ENCODE data around the gene CBX4. TPM values are rescaled to one million over a fixed set of nuclear protein-coding genes. Genes with fewer than 3 reads are reported as not detected.

The CBX4 gene
- total and polyA plus RNA-seq, 4 experiments from 2014 or later: 1.2 to 65.7 (median 37.2) TPM

- Histone ChIP-seq H3K36me3 (ENCODE audit: insufficient read depth, low read length) (no peaks in the 10 kb centered on the region), H3K4me3 (ENCODE audit: low read length in 2 of 2) (no peak overlapping the region), H3K27ac (ENCODE audit: low read depth, low read length) (no peak overlapping the region), H3K27me3 (ENCODE audit: insufficient read depth, low read length) (no peaks in the 10 kb centered on the region), H3K9me3 (ENCODE audit: control insufficient read depth in 1 of 2, low read length in 2 of 2) (no peaks in the 10 kb centered on the region), H3K4me1 (ENCODE audit: insufficient read depth, low read length) (peaks cover 14% of the 10 kb centered on the region)
- intact Hi-C loops (cut with micrococcal nuclease): no loop called here
- Mint-ChIP-seq H3K27ac (peak overlapping the region in 1 of 7 donors; percentile 51), H3K27me3 (peaks cover 2 to 5% of the 10 kb centered on the region in 2 donors), H3K36me3 (no peaks in the 10 kb centered on the region), H3K9me3 (peaks cover 0 to 2% (median 0%) of the 10 kb centered on the region in 8 donors), H3K4me1 (peaks cover 6 to 12% (median 11%) of the 10 kb centered on the region in 4 donors), H3K4me3 (no peak overlapping the region)
- CTCF ChIA-PET (ENCODE audit: partially characterized antibody): interaction anchor here (1.2 kb wide), 1 partner anchor 35 kb away, joined by 5 read pairs; no protein-coding TSS in a partner anchor
- no peak for DNase-seq
- POLR2A ChIA-PET (ENCODE audit: partially characterized antibody): interaction anchor here (0.9 to 2.3 kb wide), 2 partner anchors 13 to 15 kb away, joined by 3 to 8 read pairs; partner anchors contain the start of gene CBX4
These were observed 15.0 kb downstream of the CBX4 start for GRCh38 chr17:79824234-79824633.

- Mint-ChIP-seq H3K36me3 (no peaks in the 10 kb centered on the region), H3K4me3 (no peak overlapping the region), H3K27ac (no peak overlapping the region), H3K27me3 (peaks cover 5 to 9% of the 10 kb centered on the region in 2 donors), H3K4me1 (peaks cover 6 to 11% (median 8%) of the 10 kb centered on the region in 4 donors), H3K9me3 (peaks cover 0 to 2% (median 0%) of the 10 kb centered on the region in 8 donors)
- no peak overlapping the region for H3K27ac ChIP-seq (ENCODE audit: low read depth, low read length)
- no peak overlapping the region for H3K4me3 ChIP-seq (ENCODE audit: low read length in 2 of 2)
- H3K4me1 ChIP-seq (ENCODE audit: insufficient read depth, low read length): peaks cover 9% of the 10 kb centered on the region
- DNase-seq: no peak
- no peaks in the 10 kb centered on the region for H3K9me3 ChIP-seq (ENCODE audit: control insufficient read depth in 1 of 2, low read length in 2 of 2)
- intact Hi-C loops (cut with micrococcal nuclease): no loop called here
- ChIA-PET POLR2A (ENCODE audit: partially characterized antibody) (interaction anchor here (1.3 to 32.1 kb wide), 4 partner anchors 10 to 26 kb away, joined by 3 to 503 read pairs (median 5); partner anchors contain the start of genes CBX4 and CBX8), CTCF (ENCODE audit: partially characterized antibody) (interaction anchor here (1.0 kb wide), 1 partner anchor 77 kb away, joined by 5 read pairs; no protein-coding TSS in a partner anchor)
- no peaks in the 10 kb centered on the region for H3K27me3 ChIP-seq (ENCODE audit: insufficient read depth, low read length)
- no peaks in the 10 kb centered on the region for H3K36me3 ChIP-seq (ENCODE audit: insufficient read depth, low read length)
These were observed 16.6 kb downstream of the CBX4 start for GRCh38 chr17:79822583-79823124.

GRCh38 chr17:79821331-79822095, 17.7 kb downstream of the CBX4 start:
- Mint-ChIP-seq H3K4me3 (no peak overlapping the region), H3K27me3 (peaks cover 11 to 14% of the 10 kb centered on the region in 2 donors), H3K36me3 (no peaks in the 10 kb centered on the region), H3K27ac (no peak overlapping the region), H3K4me1 (peaks cover 3 to 8% (median 5%) of the 10 kb centered on the region in 4 donors), H3K9me3 (no peaks in the 10 kb centered on the region)
- POLR2A ChIA-PET (ENCODE audit: partially characterized antibody): interaction anchor here (1.3 to 32.1 kb wide), 4 partner anchors 9 to 25 kb away, joined by 3 to 503 read pairs (median 5); partner anchors contain the start of genes CBX4 and CBX8
- DNase-seq: no peak
- Histone ChIP-seq H3K27ac (ENCODE audit: low read depth, low read length) (no peak overlapping the region), H3K9me3 (ENCODE audit: control insufficient read depth in 1 of 2, low read length in 2 of 2) (no peaks in the 10 kb centered on the region), H3K4me3 (ENCODE audit: low read length in 2 of 2) (no peak overlapping the region), H3K27me3 (ENCODE audit: insufficient read depth, low read length) (no peaks in the 10 kb centered on the region), H3K4me1 (ENCODE audit: insufficient read depth, low read length) (peaks cover 2% of the 10 kb centered on the region), H3K36me3 (ENCODE audit: insufficient read depth, low read length) (no peaks in the 10 kb centered on the region)
- intact Hi-C loops (cut with micrococcal nuclease): no loop called here
- CTCF ChIA-PET (ENCODE audit: partially characterized antibody): interaction anchor here (1.0 to 2.6 kb wide), 2 partner anchors 14 to 76 kb away, joined by 5 to 9 read pairs; no protein-coding TSS in a partner anchor

- Mint-ChIP-seq H3K36me3 (no peaks in the 10 kb centered on the region), H3K9me3 (peaks cover 0 to under 1% (median 0%) of the 10 kb centered on the region in 8 donors), H3K27ac (no peak overlapping the region), H3K4me3 (no peak overlapping the region), H3K27me3 (peaks cover 16 to 17% of the 10 kb centered on the region in 2 donors), H3K4me1 (peaks cover 0 to 5% (median 3%) of the 10 kb centered on the region in 4 donors)
- Histone ChIP-seq H3K4me3 (ENCODE audit: low read length in 2 of 2) (no peak overlapping the region), H3K4me1 (ENCODE audit: insufficient read depth, low read length) (no peaks in the 10 kb centered on the region), H3K9me3 (ENCODE audit: control insufficient read depth in 1 of 2, low read length in 2 of 2) (no peaks in the 10 kb centered on the region), H3K27me3 (ENCODE audit: insufficient read depth, low read length) (peaks cover 5% of the 10 kb centered on the region), H3K27ac (ENCODE audit: low read depth, low read length) (no peak overlapping the region), H3K36me3 (ENCODE audit: insufficient read depth, low read length) (no peaks in the 10 kb centered on the region)
- ChIA-PET POLR2A (ENCODE audit: partially characterized antibody) (interaction anchor here (1.4 to 32.1 kb wide), 3 partner anchors 8 to 17 kb away, joined by 5 to 503 read pairs (median 5); partner anchors contain the start of gene CBX4), CTCF (ENCODE audit: partially characterized antibody) (interaction anchor here (2.6 kb wide), 1 partner anchor 14 kb away, joined by 9 read pairs; no protein-coding TSS in a partner anchor)
- intact Hi-C loops (cut with micrococcal nuclease): no loop called here
- DNase-seq: no peak
These were observed 18.3 kb downstream of the CBX4 start for GRCh38 chr17:79820959-79821330.

- H3K27ac Mint-ChIP-seq: peak overlapping the region in 1 of 7 donors; percentile 62
- DNase-seq: no peak
- no peaks in the 10 kb centered on the region for H3K36me3 Mint-ChIP-seq
- peaks cover 9% of the 10 kb centered on the region for H3K4me1 ChIP-seq (ENCODE audit: insufficient read depth, low read length)
- ChIA-PET CTCF (ENCODE audit: partially characterized antibody) (interaction anchor here (1.4 to 2.6 kb wide), 2 partner anchors 11 to 16 kb away, joined by 3 to 9 read pairs; no protein-coding TSS in a partner anchor), POLR2A (ENCODE audit: partially characterized antibody) (interaction anchor here (32.1 kb wide), 1 partner anchor 18 kb away, joined by 503 read pairs; the partner anchor contains the start of gene CBX4)
- H3K36me3 ChIP-seq (ENCODE audit: insufficient read depth, low read length): no peaks in the 10 kb centered on the region
- peaks cover 6% of the 10 kb centered on the region for H3K27me3 ChIP-seq (ENCODE audit: insufficient read depth, low read length)
- H3K4me3 Mint-ChIP-seq: no peak overlapping the region
- no peak overlapping the region for H3K27ac ChIP-seq (ENCODE audit: low read depth, low read length)
- H3K4me1 Mint-ChIP-seq: peaks cover 0 to 6% (median 2%) of the 10 kb centered on the region in 4 donors
- no peaks in the 10 kb centered on the region for H3K9me3 ChIP-seq (ENCODE audit: control insufficient read depth in 1 of 2, low read length in 2 of 2)
- intact Hi-C loops (cut with micrococcal nuclease): loop anchor here (10.0 kb wide), 1 partner anchor 75 kb away; no protein-coding TSS in a partner anchor
- no peak overlapping the region for H3K4me3 ChIP-seq (ENCODE audit: low read length in 2 of 2)
- peaks cover 0 to 1% (median 0%) of the 10 kb centered on the region in 8 donors for H3K9me3 Mint-ChIP-seq
- H3K27me3 Mint-ChIP-seq: peaks cover 16 to 18% of the 10 kb centered on the region in 2 donors
These were observed 19.5 kb downstream of the CBX4 start for GRCh38 chr17:79819534-79820276.

- intact Hi-C loops (cut with micrococcal nuclease): loop anchor here (10.0 kb wide), 1 partner anchor 74 kb away; no protein-coding TSS in a partner anchor
These were observed 20.2 kb downstream of the CBX4 start for GRCh38 chr17:79819085-79819484.

More at GRCh38 chr17:79819085-79819484, 20.2 kb downstream of the CBX4 start:
- Mint-ChIP-seq H3K4me3 (no peak overlapping the region), H3K36me3 (no peaks in the 10 kb centered on the region), H3K27ac (peak overlapping the region in 1 of 7 donors; percentile 15), H3K4me1 (peaks cover 5 to 12% (median 7%) of the 10 kb centered on the region in 4 donors), H3K9me3 (peaks cover 0 to 1% (median 0%) of the 10 kb centered on the region in 8 donors), H3K27me3 (peaks cover 20 to 23% of the 10 kb centered on the region in 2 donors)
- Histone ChIP-seq H3K9me3 (ENCODE audit: control insufficient read depth in 1 of 2, low read length in 2 of 2) (no peaks in the 10 kb centered on the region), H3K27ac (ENCODE audit: low read depth, low read length) (no peak overlapping the region), H3K36me3 (ENCODE audit: insufficient read depth, low read length) (no peaks in the 10 kb centered on the region), H3K4me1 (ENCODE audit: insufficient read depth, low read length) (peaks cover 15% of the 10 kb centered on the region), H3K27me3 (ENCODE audit: insufficient read depth, low read length) (peaks cover 13% of the 10 kb centered on the region), H3K4me3 (ENCODE audit: low read length in 2 of 2) (no peak overlapping the region)
- DNase-seq: no peak
- POLR2A ChIA-PET (ENCODE audit: partially characterized antibody): interaction anchor here (32.1 kb wide), 1 partner anchor 18 kb away, joined by 503 read pairs; the partner anchor contains the start of gene CBX4
- CTCF ChIA-PET (ENCODE audit: partially characterized antibody): interaction anchor here (0.8 to 2.6 kb wide), 3 partner anchors 11 to 16 kb away, joined by 3 to 9 read pairs (median 3); no protein-coding TSS in a partner anchor
